ENCODE data around the gene AUTS2.

- TF ChIP-seq CTCF (IDR thresholded peaks at IDR 0.05) (no peak), POLR2AphosphoS5 (IDR thresholded peaks at IDR 0.05) (no peak), POLR2A (IDR thresholded peaks at IDR 0.05) (no peak)
Observed at GRCh38 chr7:70457883-70458680, 859.8 kb downstream of the AUTS2 start.
